HG03442 (cell line): ENCODE data around the gene PRR12.

Source experiments
- ATAC-seq: cut with Tn5 transposase; IDR thresholded peaks from one replicate; pipeline ENCODE4 v1.9.1; 2021; ENCODE audit warnings: mild to moderate bottlenecking, moderate library complexity; ENCODE audit not compliant: unreplicated experiment

Gene PRR12

DNA sequence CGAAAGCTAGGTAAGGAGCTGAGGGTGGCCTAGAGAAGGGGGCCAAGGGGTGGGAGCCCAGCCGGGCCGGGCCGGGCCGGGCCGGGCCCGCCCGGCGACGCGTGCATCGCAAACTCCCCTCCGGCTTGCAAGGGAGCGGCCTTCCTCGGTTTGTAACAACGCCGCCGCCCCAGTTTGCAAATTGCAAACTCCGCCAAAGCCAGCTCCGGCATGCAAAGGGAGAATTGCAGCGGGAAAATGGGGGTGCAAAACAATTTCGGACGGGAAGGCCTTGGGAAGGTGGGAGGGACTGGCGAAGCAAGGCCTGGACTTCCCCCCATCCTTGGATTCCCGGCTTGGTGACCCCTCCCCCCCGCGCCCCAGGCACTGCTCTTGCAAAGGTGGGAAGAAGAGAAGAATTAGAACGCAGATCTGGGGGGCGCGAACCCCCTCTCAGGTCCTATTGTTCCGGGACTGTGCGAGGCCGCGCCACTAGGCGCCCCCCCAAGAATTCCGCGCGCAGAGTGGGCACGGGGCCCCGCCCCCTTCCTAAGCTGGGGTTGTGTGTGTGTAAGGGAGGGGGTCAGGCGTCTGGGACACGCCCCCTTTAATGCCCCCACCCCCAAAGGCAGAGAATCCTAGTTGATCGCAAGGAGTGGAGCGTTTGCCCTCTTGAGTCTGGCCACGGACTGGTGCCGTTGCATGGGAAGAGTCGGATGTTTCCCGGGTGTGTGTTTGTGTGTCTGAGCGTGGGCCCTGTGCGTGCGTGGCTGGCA, 926 bp downstream of the PRR12 start:
- no peak for ATAC-seq

DNA sequence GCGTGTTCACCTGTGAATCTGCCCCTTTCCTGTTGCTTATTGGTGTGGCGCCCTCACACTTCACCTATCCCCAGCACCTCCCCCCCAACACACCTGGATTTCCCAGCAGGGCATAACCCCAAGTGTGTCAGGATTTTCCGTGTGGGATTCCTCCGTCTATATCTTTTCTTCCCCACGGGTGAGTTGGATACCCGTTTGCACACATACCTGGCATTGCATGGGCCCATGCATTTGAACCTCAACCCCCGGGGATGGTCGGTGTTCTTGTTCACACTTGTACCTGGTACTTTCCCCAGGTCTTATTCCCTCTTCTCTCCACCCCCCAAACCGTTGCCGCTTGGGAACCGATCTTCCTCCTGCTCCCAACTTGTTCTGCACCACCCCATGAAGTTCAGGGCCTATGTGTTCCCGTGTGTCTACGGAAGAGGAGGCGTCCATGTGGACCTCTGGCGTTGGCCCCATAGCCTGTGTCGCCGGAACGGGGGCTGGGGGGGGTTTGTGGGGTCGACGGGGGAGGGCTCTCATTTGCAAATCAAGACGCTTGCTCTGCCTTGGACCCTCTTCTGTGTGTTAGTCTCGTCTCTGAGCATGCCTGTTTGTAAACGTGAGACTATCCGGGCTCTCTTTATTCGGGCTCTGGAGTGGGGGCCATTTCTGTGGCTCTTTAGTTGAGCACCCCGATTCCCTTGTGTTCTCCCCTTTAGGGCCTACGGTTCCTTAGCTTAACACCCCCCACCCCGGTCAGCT, 1.7 kb downstream of the PRR12 start:
- no peak for ATAC-seq

DNA sequence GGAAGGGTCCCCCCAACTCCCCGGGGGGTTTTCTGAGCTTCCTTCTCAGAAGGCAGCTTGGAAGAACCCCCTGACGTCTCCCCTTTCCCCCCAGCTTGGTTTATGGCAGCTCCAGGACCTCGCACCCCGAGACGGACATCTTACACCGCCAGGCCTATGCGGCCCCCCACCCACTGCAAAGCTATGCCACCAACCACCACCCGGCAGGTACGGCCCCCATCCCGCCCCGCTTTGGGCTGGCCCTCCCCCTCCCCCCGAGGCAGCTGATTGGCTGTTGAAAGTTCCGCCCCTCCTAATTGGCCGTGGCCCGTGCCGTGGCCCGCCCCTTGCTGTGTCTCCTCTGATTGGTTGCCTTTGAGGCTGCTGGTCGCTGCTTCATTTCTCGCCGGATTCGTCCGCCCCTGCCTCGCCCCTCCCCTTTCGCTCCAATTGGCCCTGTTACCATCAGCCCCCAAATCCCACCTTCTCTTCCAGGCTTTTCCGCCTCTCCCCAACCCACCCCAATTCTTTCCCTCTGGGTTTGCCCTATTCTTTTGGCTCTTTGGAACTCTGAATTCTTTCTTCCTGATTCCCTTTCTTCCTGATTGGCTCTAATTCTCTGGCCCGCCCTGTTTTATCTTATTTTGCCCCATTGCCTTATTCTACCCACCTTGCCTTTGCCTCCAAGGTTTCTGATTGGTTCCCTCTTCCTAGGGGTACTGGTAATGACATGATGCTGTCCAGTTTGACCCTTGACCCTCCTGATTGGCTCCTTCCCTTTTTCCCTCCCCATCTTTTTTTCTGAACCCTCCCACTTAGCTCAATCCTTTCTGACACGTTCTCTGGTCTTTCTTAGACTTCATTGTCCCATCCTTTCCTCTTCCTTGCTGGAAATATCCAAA, 2.5 kb downstream of the PRR12 start:
- peak; percentile 39 for ATAC-seq

DNA sequence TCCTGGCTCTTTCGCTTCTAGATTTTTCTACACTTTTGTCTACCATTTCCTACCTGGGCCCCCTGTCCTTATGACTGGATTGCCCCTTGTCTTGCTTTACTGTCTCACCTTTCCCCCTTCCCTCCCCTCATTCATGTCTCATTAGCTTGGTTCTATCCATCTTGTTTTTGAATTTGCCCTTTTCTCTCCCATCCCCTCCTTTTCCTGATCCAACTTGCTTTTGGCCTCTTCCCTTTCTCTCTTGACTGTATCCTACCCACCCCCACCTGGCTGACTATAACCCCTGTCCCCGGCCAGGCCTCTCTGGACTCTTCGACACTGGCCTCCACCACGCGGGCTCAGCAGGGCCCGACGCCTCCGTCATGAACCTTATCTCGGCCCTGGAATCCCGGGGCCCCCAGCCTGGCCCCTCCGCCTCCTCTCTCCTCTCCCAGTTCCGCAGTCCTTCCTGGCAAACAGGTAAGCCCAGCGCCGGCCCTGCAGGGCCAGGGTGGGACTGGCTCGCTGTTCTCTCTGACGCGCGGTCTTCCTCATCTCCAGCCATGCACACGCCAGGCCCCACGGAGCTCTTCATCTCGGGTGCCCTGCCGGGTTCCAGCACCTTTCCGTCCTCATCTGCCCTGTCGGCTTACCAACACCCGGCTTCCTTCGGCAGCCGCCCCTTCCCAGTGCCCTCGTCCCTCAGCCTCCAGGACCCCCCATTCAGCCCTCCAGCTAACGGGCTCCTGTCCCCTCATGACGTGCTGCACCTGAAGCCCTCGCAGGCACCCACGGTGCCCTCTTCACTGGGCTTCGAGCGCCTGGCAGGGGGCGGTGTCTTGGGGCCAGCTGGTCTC, 3.4 kb downstream of the PRR12 start:
- no peak for ATAC-seq

- ATAC-seq = no peak
Measured at GRCh38 chr19:49594993-49595818, 4.2 kb downstream of the PRR12 start.

- no peak for ATAC-seq
Measured at GRCh38 chr19:49595819-49596404, 4.9 kb downstream of the PRR12 start.

DNA sequence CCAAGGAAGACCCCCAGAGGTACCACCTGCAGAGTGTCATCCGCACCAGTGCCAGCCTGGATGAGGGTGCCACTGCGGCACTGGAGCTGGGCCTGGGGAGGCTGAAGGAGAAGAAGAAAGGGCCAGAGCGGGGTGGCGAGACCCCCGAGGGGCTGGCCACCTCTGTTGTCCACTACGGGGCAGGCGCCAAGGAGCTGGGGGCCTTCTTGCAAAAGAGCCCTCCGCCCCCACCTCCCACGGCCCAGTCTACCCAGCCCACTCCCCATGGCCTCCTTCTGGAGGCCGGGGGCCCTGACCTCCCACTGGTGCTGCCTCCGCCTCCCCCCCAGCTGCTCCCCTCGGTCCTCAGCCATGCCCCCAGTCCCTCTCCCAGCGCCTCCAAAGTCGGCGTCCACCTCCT, 5.4 kb downstream of the PRR12 start:
- no peak for ATAC-seq

DNA sequence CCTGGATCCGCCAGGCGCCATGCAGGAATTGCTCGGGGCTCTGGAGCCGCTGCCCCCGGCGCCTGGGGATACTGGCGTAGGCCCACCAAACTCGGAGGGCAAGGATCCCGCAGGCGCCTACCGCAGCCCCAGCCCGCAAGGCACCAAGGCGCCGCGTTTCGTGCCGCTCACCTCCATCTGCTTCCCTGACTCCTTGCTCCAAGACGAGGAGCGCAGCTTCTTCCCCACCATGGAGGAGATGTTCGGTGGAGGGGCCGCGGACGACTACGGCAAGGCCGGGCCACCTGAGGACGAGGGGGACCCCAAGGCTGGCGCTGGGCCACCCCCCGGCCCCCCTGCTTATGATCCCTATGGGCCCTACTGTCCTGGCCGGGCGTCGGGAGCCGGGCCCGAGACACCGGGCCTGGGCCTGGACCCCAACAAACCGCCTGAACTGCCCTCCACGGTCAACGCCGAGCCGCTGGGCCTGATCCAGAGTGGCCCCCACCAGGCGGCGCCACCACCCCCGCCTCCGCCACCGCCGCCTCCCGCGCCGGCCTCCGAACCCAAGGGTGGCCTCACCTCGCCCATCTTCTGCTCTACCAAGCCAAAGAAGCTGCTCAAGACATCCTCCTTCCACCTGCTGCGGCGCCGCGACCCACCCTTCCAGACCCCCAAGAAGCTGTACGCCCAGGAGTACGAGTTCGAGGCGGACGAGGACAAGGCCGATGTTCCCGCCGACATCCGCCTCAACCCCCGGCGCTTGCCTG, 6.1 kb downstream of the PRR12 start:
- ATAC-seq = no peak

GRCh38 chr19:49597703-49597974, 6.7 kb downstream of the PRR12 start:
- ATAC-seq = no peak

DNA sequence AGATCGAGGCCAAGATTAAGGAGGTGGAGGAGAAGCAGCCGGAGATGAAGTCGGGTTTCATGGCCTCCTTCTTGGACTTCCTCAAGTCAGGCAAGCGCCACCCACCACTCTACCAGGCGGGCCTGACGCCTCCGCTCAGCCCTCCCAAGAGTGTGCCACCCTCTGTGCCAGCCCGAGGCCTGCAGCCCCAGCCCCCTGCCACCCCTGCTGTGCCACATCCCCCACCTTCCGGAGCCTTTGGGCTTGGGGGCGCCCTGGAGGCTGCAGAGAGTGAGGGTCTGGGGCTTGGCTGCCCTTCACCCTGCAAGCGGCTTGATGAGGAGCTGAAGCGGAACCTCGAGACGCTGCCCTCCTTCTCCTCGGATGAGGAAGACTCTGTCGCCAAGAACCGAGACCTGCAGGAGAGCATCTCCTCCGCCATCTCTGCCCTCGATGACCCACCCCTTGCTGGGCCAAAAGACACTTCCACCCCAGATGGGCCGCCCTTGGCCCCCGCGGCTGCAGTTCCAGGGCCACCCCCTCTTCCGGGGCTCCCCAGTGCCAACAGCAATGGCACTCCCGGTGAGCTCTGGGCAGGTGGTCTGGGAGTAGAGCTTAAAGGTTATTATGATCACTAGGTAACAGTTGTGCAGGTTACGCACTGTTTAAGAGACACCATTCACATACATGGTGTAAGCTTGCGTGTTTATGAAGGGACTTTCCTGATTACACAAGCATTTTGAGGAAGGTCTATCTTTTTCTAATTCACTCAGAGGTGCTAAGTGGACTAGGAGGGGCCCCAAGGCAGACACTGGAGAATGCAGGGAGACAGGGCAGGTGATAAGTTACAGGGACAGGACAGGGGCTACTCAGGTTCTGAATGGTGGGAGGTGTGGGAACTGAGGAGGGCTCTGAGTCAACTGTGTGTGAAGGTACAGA, 8.7 kb downstream of the PRR12 start:
- no peak for ATAC-seq

DNA sequence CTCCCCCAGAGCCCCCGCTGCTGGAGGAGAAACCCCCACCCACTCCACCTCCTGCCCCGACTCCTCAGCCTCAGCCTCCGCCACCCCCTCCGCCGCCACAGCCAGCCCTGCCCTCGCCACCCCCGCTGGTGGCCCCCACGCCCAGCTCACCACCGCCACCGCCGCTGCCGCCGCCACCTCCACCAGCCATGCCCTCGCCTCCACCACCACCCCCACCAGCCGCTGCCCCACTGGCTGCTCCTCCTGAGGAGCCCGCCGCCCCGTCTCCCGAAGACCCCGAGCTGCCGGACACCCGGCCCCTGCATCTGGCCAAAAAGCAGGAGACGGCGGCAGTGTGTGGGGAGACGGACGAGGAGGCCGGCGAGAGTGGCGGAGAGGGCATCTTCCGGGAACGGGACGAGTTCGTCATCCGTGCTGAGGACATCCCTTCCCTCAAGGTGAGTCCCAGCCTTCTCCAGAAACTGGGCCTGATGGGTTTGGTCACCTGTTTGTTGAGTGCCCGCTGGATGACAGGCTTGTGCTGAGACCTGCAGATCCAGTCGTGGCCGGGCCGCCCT, 10.6 kb downstream of the PRR12 start:
- ATAC-seq = no peak

DNA sequence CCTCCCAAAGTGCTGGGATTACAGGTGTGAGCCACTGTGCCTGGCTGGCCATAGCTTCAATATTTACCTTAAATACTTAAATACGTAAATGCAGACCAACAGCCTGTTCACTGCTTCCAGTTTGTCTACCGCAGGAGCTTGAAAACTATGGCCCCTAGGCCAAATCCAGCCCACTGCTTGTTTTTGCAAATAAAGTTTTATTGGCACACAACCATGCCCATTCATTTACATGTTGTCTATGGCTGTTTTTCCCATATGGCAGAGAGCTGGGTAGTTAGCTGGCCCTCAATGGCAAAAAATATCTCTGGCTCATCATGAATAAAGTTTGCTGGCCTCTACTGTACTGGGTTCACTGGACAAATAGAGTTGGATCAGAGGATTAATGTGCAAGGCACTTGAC, 11.8 kb downstream of the PRR12 start:
- no peak for ATAC-seq

- ATAC-seq = no peak
Measured at GRCh38 chr19:49605605-49606004, 14.6 kb downstream of the PRR12 start.

DNA sequence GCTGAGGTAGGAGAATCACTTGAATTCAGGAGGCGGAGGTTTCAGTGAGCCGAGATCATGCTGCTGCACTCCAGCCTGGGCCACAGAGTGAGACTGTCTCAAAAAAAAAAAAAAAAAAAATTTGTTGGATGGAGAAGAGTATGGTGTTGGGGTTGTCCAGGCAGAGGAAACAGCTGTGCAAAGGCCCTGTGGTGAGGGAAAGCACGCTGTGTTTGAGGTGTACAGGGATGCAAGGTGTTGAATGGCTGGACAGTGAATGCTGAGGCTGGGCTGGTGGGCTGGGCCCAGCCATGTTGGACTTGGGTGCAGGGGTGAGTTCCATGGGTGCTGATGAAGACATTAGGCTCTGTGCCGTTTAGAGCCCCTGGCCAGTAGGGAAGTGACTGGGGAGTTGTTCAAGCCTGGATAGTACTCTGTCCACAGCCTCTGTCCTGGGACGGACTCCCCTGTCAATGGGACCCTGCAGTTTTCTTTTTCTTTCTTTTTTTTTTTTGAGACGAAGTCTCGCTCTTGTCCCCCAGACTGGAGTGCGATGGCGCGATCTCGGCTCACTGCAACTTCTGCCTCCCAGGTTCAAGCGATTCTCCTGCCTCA, 18.6 kb downstream of the PRR12 start:
- no peak for ATAC-seq

DNA sequence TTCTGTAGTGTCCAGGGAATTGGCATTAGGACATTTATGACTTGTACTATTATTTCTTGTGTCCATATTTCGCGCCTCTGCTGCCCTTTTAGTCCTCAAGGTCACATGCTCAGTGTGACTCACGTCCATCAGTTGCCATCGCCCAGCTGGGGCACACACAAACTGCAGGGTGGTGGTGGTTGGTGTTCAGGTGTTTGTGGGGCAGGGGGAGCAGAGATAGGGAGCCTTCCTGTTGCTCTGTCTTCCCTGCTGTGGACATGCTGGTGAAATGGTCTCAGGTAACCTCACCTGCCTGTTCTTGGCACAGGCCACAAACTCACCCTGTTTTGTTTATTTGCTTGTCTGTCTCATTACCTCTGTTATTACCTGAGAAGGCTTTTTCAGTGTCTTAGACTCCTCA, 22.4 kb downstream of the PRR12 start:
- no peak for ATAC-seq

DNA sequence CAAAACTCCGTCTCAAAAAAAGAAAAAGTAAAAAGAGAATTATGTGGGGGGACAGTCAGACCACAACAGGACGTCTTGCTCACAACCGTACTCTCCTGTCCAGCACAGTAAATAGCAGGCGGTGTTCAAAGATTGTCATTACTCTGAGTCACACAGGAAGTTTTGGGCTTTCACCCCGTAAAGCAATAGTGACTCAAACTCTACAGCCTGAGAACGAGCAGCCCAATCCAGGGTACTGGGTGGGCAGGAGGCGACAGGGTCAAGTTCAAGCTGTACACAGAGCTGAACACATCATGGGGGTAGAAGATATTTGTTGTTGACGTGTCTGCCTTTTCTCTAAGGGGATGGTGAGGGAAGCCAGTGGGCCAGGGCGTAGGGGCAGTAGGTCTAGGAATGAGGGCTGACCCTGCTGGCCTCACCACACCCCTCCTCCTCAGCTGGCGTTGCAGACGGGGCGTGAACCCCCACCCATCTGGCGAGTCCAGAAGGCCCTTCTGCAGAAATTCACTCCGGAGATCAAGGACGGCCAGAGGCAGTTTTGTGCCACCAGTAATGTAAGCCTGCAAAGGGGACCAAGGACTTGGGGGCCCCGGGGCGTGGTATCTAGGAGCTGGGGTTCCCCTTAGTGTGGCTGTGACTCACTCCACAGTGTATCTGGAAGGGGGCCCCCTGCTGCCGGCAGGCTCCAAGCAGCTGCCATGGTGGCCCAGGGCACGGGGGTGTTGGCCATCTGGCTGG, 23.3 kb downstream of the PRR12 start:
- ATAC-seq = no peak

DNA sequence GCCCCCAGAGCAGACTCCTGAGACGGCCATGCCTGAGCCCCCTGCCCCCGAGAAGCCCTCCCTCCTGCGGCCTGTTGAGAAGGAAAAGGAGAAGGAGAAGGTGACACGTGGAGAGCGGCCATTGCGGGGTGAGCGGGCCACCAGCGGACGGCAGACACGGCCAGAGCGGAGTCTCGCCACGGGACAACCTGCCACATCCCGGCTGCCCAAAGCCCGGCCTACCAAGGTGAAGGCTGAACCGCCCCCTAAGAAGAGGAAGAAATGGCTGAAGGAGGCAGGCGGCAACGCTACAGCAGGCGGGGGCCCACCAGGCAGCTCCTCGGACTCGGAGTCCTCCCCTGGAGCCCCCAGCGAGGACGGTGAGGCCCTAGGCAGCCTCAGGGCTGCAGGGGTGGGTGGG, 24.9 kb downstream of the PRR12 start:
- no peak for ATAC-seq
